NCI-H2107 treated with DMSO at 0.1 percent for 48 hours (cell line): ENCODE results near the gene DERL3.

Source experiments
- DNase-seq: peaks from one replicate; lab custom pipeline; 2025; ENCODE audit not compliant: unreplicated experiment; lab: John Stamatoyannopoulos, UW

Gene DERL3

DNA sequence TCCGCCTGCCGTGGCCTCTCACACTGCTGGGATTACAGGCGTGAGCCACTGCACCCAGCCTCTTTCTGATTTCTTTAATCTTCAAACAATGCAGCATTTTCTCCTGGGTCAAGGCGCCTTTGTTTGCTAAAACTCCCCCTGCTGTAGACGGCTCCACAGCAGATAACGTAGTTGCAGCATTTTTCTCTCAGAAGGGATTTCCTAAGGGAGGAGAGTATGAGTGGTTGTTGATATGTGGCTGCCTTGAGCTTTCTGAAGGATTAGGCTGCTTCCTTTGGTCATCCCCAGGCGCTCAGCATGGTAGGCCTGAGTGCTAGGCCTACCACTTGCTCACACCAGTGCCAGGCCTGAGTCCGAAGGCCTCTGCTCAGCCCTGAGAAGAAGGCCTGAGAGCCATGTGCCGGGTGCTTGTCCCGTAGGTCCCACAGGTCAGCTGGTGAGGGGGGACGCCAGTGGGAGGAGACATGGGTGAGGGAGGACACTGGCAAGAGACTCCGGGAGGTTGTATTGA, 34.0 kb downstream of the DERL3 start:
- DNase-seq, result no peak

DNA sequence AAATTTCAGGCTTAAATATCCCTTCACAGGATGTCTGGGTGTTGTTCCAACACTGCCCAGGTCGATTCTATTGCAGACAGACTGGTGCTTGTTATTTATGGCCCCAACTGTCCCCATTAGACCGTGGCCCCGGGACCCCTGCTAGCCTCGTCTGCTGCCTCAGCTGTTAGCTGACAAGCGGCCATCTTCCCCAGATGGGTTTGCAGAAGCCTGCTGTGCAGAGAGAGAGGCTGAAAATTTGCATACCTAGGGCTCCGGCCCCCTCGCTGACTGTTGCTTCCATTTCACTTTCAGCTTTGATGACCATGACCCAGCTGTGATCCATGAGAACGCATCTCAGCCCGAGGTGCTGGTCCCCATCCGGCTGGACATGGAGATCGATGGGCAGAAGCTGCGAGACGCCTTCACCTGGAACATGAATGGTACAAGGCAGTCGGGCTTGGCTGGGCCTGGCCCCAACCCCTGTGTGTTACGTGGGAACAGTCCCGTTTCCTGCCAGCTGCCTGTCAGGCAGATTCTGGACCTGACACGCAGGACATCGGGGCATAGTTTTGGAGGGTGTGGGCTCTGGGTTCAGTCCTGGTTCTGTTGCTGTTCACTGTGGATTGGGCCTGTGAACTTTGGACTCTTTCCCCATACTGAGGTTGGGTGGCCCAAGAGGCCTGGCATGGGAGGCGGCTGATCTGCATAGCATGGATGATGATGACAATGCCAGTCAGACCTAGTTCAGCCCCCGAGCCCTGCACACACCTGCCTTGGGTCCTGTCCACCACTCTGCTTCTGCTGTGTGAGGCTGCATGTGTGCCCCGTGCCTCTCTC, 35.6 kb downstream of the DERL3 start:
- DNase-seq, result no peak

DNA sequence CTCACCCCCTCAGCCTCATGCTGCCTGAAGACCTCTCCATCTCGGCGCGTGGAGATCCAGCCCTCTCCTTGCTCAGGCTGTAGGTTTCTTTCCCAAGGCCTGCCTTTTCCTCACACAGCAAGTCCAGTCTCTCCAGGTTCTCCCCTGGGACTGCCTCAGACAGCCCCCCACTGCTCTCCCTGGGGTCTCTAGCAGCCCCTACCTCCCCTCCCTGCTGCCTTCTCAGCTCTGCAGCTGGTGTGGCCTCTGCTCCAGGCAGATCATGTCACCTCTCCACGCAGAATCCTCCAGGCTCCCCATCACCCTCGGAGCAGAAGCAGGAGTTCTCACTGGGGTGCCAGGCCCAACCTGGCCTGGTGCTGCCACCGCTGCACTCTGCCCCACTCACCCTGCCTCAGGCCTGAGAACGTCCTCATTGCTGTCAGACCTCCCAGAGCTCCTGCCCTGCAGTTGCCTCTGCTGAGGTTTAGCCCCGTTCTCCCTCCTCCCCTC, 36.9 kb downstream of the DERL3 start:
- no peak for DNase-seq

DNA sequence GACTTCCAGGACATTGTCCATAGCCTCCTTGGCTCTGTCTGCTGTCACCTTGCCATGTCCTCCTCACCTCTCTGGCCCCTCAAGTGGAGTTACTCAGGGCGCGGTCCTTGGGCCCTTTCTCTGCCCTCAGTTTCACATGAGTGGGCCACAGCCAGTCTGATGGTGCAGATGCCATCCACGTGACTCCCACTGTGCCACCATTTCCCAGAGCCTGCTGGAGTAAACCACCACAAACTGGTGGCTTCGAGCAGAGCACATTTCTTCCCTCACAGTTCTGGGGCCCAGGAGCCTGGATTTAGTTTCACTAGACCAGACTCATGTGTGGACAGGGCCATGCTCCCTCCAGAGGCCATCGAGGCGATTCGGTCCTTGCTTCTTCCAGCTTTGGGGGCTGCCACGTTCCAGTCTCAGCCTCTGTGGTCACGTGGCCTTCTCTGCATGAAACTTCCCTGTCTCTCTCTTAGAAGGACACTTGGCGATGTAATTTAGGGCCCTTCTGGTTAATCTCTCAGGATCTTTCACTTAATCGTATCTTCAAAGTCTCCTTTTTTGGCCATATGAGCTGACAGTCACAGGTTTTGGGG, 37.5 kb downstream of the DERL3 start:
- no peak for DNase-seq

DNA sequence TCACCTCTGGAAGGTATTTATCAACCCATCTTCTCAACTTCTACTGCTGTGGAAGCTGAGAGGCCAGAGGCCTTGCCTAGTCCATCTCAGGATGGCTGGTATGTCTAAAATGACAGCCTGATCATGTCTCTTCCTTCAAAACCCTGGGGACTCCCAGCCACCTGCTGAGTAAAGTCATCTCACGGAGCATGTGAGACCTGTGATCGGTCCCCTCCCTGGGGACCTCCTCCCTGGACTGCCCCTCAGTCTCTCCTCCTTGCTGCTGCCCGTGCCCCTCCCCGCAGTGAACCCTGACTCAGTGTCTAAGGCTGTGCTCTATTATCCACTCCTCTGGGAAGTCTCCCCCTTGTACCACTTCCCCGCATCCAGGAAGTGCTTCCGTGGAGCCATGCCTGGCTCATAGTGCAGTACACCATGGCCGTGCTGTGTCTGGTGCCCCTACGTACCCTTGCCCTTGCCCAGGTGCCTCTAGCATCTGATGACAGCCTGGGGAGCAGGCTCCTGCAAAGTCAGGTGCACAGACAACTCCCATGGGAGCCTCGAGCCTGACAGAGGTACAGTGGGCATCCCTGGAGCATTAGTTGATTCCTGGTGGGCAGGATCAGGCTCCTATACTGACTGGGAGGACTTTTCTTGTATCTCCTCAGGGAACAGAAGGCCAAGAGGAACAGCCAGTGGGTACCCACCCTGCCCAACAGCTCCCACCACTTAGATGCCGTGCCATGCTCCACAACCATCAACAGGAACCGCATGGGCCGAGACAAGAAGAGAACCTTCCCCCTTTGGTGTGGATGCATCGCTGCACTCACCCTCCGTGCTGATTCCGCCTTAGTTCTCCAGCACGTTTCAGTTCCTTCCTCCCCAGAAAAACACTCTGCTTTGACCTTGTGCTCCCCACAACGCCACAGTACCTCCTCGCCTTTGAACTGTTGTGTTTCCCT, 38.2 kb downstream of the DERL3 start:
- no peak for DNase-seq

DNA sequence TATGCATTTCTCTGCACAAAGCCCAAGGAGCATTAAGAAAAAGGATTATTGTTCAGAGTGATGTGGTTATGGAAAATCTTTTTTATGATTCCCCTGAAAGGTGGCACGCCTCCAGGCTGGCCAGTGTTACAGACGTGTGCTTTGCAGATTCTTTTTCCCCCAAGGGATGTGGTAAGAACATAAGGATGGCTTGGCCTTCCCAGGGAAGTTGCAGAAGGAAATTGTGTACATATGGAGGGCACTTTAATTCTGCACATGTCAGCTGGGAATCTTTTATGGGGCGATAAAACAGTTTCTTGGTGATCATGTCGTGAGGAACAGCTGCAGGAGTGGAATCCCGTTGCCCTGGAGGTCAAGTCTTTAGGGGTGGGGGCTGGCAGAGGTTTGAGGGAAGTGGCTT, 42.3 kb downstream of the DERL3 start:
- no peak for DNase-seq

DNA sequence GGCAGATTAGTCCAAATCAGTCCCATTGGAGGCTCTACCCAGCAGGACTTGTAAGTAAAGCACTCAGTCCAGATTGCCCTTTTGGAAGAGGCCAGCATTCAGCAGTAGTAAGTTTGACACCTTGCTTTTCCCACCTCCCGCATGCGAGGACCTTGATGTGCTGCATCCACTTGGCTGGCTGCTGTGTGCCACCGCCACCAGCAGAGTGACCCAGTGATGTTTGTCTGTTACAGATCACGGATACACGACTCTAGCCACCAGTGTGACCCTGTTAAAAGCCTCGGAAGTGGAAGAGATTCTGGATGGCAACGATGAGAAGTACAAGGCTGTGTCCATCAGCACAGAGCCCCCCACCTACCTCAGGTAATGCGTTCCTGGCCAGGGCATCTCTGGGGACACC, 45.5 kb downstream of the DERL3 start:
- DNase-seq, result no peak

DNA sequence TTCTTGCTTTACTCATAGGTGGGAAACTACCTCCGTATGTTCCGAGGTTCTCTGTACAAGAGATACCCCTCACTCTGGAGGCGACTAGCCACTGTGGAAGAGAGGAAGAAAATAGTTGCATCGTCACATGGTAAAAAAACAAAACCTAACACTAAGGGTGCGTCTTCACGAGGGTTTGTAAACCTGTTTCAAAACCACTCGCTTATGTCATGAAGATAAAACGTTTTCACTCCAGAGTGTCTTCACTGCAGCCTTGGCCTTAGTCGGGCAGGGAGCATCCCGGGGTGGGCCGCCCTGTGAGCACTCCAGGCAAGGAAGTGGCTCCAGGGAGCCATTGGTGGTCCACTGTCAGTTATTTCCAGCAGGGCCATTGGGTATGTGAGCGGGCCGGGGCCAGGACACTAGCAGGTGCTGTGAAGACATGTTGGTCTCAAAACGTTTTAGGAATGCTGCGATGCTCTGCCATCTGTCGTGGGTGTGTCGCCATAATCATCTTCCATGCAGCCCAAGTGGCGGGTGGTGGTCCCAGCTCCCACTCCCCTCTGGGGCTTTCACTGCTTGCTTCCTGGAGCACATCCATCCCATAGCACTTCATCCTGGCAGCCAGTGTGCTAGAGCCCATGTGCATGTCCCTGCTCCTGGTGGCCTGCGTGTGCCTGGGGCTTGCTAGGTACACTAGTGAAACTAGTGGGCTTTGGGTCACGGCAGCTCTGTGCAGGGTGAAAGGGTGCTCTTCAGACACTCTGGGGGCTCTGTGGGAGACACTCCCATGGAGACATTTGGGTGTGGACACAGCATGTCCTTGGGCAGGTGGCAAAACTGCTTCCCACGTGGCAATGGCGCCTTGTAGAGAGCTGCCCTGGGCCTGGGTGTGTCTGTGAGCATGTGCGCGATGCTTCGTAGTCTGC, 46.8 kb downstream of the DERL3 start:
- DNase-seq, result no peak

DNA sequence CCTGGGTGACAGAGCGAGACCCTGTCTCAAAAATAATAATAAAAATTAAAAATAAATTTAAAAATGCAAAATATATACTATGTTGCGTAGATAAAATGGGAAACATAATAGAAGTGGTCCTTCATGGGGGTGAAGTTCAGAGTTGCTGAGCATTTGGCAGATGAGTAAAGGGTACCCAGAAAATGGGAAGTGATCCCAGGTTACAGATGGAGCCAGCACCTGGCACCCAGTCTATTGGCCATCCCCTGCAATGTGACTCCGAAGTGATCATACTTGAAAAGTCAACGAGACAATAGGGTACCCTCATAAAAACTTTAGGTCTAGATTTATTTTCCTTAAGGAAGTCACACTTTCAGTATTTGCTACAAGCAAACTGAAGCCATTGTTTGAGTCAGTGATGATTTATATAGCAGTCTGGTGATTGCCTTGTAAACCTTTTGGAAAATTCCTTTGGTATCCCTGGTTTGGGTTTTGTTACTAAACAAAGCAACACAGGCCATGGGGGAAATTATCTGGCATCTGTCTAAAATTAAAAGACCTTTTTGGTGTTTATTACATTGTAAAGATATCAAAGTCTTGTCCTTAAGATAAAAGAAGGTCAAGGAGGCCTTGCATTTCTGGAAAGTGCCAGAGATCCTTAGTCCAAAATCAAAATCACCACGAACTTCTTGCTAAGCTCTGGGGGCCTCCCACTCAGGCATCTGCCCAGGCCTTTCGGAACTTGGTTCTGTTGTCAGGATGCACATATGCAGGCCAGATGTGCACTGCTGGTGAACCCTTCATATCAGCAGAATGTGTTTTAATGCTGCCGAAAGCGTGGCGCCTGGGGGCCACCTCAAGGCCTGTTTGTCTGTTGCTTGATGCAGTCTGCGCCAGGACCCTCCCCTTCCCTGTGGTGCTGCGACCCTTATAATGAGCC, 47.7 kb downstream of the DERL3 start:
- no peak for DNase-seq

DNA sequence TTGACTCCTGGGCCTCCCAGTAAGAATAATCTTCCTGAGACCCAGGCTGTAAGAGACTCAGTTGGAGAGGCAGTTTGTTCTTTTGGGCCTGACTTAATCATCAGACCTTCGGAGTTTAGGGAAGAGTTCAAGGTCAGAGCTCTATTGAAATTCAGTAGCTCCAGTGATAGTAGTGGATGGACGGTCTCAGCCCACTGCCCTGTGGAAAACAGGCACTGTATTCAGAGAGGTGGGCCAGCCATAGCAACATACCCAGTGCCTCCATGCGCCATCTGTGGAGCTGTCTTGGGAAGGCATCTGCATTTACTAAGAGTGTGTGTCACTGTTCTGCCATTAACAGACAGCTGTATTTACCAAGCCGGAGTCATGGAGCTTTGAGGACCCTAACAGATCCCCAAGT, 49.2 kb downstream of the DERL3 start:
- DNase-seq, result no peak

DNA sequence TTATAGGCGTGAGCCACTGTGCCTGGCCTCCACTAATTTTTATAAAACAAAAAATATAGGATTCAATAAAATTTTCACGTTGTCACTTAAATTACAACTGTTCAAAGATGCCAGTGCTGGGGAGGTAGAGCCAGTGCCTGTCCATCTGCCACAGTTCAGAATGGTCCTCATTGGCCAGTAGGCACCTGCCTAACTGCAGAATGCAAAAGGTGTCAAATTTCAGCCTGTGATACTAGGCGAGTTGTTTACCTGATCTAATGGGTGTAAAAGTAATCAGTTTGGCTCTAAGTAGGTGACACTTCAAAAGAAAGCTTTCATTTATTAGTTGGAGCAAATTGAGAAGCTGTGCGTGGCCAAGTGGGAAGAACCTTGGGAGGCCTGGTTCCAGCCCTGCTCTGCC, 49.7 kb downstream of the DERL3 start:
- DNase-seq, result peak; percentile 74

DNA sequence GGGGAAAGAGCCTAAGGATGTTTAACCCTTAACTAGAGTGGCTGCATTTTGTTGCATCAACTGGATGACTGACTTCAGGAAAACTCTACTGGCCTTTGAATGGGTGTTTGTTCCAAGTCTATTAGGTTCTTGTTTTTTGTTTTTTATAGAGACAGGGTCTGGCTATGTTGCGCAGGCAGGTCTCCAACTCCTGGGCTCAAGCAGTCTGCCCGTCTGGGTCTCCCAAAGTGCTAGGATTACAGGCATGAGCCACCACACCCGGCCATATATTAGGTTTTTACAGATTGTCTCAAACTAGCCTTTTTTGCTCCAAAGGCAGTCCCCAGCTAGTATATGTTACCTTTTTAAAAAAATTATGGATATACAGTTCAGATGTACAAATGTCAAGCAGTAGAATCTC, 50.9 kb downstream of the DERL3 start:
- no peak for DNase-seq

DNA sequence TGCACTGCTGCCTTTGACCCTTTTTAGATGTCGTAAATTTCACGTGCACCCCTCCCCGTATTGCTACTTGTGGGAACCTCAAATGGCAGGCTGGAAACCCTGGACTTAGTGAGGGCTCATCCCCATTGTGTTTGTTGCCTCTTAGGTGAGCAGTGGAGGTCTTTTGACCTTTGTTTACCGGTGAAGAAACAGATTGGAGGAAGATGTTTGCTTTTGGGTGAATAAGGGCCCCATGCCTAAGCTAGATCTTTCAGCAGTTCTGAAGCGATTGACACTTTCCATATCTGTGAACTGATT, 51.3 kb downstream of the DERL3 start:
- no peak for DNase-seq

DNA sequence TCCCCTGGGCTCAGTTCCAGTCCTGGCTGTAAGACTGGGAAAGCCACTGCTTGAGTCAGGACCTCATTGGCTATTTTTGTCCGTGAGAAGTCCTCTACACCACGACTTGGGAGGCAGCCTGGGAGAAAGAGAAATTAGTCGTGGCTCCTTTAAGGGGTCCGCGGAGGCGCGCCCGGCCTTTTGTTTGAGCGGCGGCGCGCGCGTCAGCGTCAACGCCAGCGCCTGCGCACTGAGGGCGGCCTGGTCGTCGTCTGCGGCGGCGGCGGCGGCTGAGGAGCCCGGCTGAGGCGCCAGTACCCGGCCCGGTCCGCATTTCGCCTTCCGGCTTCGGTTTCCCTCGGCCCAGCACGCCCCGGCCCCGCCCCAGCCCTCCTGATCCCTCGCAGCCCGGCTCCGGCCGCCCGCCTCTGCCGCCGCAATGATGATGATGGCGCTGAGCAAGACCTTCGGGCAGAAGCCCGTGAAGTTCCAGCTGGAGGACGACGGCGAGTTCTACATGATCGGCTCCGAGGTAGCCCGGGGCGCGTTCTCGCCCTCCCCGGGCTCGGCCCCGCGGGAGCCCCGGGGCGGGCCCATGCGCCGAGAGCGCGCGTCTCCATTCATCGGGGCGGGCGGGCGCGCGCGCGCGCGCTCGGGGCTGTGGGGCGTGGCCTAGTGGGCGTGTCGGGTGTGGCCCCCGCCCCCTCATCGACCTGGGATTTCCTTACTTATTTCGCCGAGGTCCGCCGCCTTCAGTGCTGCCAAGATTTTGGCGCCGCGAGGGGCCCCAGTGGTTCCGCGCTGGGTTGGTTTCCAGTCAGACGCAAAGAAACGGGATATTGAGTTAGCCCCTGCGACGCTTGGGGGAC, 51.8 kb downstream of the DERL3 start, which contains the start of gene SMARCB1:
Gene SMARCB1 (plus strand): TSS at position 215 of the 848 bp plus-strand sequence. CDS start 204 bp downstream, at position 419.
- peak; percentile 36 for DNase-seq

DNA sequence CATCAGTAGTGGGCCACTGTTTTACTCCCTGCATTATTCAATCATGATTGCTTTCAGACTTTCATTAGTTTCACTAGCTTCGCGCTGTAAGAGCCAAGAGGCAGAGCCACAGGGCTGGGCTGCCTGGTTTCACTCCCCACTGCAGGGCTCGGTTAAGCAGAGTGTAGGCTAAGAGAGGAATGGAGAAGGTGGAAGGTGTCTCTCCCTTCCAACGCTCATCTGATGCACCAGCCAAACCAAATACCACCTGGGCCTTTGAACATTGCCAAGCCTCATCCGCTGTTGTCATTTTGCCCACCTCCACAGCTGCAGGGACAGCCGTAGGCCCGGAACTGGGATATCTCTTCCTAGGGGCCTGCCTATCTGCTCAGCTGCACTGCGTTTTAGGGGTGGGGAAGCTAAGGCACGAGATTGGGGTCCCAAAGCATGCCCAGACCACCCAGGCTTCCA, 52.5 kb downstream of the DERL3 start:
- no peak for DNase-seq
